Activated naive CD8-positive, alpha-beta T cell treated with anti-CD3 and anti-CD28 coated beads, Interleukin-2, amount 50 U/mL, for 16 hours (primary cell): ENCODE results near the gene F11.
"Not testable (repeated sequence)": the region's sequence is repeated elsewhere in the genome, so short reads cannot be mapped to it uniquely, and the experiment has no call there.

Experiments
- DNase-seq: peaks from one replicate; pipeline ENCODE4 v3.0.0-alpha.2; 2020; ENCODE audit warnings: low read depth, low spot score

Gene F11

GRCh38 chr4:186298031-186298647 is 32.1 kb downstream of the F11 start:
- no peak for DNase-seq

DNA sequence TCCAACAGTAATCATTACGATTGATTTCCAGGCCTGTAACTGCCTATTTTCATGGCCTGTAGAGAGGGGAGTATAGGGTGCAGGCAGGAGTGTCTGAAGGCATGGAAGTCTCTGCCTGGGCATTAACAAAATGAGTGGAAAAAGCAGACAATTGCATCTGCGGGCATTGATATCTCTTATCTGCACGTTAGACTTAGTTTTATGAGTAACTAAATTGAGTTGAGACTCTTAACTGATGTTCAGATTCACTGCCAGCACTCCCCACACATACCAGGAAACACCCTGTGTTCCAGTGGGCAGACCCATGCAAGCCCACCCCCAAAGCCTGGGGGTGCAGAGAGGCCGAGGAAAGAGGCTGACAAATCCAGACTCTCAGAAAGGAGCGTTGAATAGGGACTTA is 33.3 kb downstream of the F11 start:
- DNase-seq = no peak

DNA sequence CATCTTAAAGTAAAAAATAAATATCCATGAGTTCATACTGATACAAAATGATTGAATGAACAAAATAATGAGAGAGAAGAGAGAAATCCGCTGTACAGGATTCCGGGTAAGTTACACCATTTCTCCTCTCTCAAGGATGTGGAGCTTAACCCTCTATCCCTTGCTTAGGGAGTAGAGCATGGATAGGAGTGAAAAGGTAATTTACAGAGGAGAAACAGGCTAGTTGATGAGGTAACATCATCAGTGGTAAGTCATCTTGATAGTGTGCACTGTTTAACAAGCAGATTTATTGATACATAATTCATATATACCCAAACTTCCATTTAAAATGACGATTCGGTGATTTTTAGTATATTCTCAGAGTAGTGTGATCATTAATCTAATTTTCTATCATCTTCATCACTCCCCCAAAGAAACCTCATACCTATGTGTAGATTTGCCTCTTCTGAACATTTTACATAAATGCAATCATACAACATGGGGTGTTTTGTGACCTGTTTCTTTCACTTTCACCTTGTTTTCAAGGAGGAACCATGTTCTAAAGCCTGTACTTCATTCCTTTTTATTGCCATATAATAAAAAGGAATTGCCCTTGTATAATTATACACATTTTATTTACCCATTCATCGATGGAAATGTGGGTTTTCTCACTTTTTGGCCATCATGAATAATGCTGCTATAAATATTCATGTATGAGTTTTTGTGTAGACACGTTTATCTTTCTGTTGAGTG is 34.8 kb downstream of the F11 start:
- no peak for DNase-seq

DNA sequence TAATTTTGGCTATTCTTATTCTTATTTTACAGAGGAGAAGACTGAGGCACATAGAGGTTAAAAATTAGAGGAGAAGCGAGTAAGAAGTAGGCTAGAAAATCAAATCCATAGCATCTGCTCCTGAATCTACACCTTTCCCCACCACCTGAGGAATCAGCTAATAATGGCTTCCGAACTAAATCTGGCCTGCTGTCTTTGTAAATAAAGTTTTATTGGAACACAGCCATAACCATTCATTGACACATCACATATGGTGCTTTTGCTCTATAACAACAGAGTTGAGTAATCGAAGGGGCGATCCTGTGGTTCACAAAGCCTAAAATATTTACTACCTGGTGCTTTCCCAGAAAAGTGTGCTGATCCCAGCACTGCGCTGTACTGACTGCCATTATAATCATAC is 38.2 kb downstream of the F11 start:
- DNase-seq = no peak

DNA sequence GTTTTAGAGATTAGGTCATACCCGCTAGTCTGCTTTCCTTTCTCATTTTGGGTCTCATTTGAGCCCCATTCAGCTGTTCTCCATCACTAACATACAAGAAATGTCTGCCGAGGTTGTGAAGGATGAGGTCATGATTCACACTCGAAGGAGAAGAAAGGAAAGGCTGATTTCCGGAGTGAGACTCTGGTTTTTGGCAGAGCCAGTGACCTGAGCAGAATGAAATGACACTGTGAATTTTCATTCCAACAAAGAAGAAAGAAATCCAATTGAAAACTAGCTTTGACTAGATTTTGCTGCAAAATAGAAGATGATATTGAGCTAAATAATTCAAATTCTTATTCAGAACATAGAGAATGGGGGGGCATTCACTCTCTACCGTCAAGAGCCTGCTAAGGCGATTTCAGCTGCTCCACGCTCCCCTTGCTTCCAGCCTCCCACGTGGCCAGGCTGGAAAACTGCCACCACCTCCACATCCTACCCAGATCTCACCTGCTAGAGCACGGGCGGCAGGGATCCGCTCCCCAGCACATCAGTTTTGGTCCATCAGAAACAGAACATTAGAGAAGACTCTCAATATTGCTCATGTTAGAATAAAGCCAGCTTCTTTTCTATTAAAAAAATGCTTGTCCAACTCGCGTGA is 39.0 kb downstream of the F11 start:
- DNase-seq = no peak

DNA sequence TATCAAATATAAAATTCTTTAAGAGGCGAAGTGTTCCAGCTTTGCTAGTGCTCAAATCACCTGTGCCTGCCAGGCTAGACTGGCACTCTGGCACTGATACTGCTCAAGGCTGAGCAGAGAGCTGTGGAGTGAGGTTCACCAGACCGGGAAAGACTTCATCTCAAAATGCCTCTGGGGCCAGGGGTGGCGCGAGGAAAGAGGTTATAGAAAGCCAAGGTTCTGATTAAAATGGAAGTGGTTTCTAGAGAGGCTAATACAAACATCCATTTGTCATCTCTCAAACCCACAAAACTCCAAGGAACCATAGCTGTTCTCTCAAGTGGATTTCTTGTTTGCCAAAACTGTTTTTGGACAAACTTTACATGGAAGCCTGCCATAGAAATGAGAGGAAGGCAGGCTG is 41.5 kb downstream of the F11 start:
- DNase-seq = no peak

DNA sequence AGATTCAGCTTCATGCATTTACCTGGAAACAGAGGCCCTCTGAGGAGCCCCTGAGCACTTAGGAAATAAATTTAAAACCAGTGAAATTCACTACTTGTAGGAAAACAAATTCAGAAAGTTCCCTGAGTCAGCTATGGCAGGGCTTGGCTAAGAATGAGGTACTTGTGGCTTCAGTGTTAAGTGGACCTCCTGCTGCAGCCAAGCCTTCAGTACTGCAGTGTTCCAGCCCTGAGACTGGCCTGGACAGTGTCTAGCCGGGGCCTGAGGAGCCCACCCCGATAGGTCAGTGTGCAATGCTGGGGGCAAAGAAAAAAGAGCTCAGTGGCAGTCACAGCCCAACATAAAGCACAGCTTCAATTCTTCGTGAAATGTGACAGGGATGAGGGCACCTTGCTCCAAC is 41.9 kb downstream of the F11 start:
- DNase-seq = no peak

- no peak for DNase-seq
These were observed 52.5 kb downstream of the F11 start for GRCh38 chr4:186318481-186318880.

GRCh38 chr4:186324660-186325059 is 58.7 kb downstream of the F11 start:
- not testable (repeated sequence) for DNase-seq

GRCh38 chr4:186326391-186326790 is 60.4 kb downstream of the F11 start:
- no peak for DNase-seq

DNA sequence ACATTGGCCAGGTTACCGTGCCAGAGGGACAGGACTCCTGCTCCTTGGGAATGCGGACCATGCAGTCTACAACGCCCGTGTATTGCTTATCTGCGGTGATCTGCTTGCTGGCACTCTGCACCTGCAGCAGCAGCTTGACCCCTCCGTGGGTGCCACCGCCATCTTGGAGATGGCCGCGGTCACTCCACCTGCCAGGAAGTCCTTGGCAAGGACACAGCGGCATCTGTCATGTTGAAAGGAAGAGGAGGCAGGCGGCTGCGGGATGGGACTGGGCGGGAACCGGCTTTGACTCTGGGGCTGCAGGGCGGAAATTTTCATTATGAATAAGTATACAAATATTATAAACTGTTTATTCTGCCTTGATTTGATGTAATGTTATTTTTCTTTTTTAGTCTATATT is 63.4 kb downstream of the F11 start:
- DNase-seq = no peak

DNA sequence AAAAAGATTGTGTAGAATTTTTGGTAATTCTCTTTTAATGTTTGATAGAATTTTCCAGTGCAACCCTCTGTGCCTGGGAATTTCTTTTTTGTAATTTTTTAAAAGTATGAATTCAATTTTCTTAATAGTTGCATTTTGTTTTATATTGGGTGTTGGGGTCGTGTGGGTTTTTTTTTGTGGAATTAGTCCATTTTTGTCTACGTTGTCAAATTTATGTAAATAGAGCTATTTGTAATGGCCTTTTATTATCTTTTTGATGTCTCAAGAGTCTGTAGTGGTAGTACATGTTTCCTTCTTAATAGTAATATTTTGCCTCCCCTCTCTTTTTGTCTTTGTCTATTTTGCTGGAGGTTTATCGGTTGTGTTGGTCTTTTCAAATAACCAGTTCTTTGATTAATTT is 64.4 kb downstream of the F11 start:
- DNase-seq = no peak

- no peak for DNase-seq
These were observed 69.8 kb downstream of the F11 start for GRCh38 chr4:186335793-186336192.
